Panc1 (cell line): ENCODE data around the gene KDM3B.

ENCODE experiments used
- CTCF ChIP-seq: fragments of 450-650 bp; IDR thresholded peaks from 2 replicates; pipeline ENCODE4 v1.5.1; 2017; ENCODE audit warnings: mild to moderate bottlenecking
- POLR2AphosphoS5 ChIP-seq: IDR thresholded peaks from 2 replicates; pipeline ENCODE4 v1.6.1; 2012; ENCODE audit warnings: mild to moderate bottlenecking, low read depth, low read length, moderate library complexity

DNA sequence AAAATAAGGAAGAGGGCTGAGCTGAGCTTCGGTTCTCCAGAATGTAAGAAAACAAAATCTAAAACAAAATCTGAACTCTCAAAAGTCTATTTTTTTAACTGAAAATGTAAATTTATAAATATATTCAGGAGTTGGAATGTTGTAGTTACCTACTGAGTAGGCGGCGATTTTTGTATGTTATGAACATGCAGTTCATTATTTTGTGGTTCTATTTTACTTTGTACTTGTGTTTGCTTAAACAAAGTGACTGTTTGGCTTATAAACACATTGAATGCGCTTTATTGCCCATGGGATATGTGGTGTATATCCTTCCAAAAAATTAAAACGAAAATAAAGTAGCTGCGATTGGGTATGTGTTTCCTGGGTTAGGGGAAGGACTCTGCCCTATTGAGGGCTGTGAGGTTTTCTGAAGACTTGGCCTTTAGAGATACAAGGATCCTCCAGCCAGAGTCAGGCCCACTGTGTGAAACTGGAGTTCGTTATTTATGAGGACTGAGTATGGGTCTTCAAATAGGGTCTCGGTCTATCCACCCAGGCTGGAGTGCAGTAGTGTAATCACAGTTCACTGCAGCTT is 116.6 kb downstream of the KDM3B start:
- no peak for TF ChIP-seq POLR2AphosphoS5
- no peak for TF ChIP-seq CTCF
